Measurements from ENCODE around the gene CSK.

DNA sequence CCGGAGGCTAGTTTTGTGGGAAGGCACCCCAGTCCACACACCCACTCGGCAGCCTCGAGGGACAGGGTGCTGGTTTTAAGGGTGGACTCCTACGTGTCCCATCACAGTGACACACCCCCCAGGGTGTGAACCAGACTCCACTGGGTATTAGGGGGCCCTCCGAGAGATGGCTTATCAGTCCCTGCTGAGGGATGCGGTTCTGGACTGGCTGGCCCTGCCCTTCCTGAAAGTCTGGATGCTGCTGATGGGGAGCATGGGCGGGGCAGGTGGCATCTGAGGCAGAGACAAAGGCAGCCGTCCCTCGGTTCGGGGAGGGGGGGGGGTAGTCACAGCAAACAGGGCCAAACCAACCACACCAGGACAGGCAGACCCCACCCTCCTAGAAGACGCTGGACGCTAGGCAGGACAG lies 62.0 kb downstream of the CSK start:
- no peak for TF ChIP-seq ZFX (IDR thresholded peaks at IDR 0.05; ENCODE audit: borderline replicate concordance)
- TF ChIP-seq, protein P1, sequence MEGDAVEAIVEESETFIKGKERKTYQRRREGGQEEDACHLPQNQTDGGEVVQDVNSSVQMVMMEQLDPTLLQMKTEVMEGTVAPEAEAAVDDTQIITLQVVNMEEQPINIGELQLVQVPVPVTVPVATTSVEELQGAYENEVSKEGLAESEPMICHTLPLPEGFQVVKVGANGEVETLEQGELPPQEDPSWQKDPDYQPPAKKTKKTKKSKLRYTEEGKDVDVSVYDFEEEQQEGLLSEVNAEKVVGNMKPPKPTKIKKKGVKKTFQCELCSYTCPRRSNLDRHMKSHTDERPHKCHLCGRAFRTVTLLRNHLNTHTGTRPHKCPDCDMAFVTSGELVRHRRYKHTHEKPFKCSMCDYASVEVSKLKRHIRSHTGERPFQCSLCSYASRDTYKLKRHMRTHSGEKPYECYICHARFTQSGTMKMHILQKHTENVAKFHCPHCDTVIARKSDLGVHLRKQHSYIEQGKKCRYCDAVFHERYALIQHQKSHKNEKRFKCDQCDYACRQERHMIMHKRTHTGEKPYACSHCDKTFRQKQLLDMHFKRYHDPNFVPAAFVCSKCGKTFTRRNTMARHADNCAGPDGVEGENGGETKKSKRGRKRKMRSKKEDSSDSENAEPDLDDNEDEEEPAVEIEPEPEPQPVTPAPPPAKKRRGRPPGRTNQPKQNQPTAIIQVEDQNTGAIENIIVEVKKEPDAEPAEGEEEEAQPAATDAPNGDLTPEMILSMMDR (IDR thresholded peaks at IDR 0.05), result no peak

Measured in 22Rv1 (cell line).